K562 (cell line): ENCODE results near the gene CEND1. TPM values are rescaled to one million over a fixed set of nuclear protein-coding genes. Genes with fewer than 3 reads are reported as not detected.

ENCODE experiments used
- BRCA1 ChIP-seq, 2 experiments: fragments of 450-650 bp in 1 of 2; sonication (generic) in 1 of 2; formaldehyde crosslinking in 1 of 2; IDR thresholded peaks; 2 replicates each; pipeline versions ENCODE4 v1.5.0 to v1.6.1; 2017 to 2020; ENCODE audit warnings: mild to moderate bottlenecking in 1 of 2, missing genetic modification reagents in 1 of 2
- CCAR2 ChIP-seq: fragments of 200-400 bp; formaldehyde crosslinking; IDR thresholded peaks from 2 replicates; pipeline ENCODE4 v1.6.1; 2017; ENCODE audit warnings: mild to moderate bottlenecking, low read depth, low read length
- CEBPB ChIP-seq: fragments of 450-650 bp; IDR thresholded peaks from 2 replicates; pipeline ENCODE4 v1.6.1; 2016; ENCODE audit warnings: missing genetic modification characterization, missing compliant biosample characterization
- CHCHD3 ChIP-seq: fragments of 250-450 bp; sonication (Bioruptor Pico); IDR thresholded peaks from 2 replicates; pipeline ENCODE4 v2.1.2; 2022; ENCODE audit warnings: mild to moderate bottlenecking
- ELF2 ChIP-seq: fragments of 250-450 bp; sonication (Bioruptor Pico); IDR thresholded peaks from 2 replicates; pipeline ENCODE4 v1.5.0; 2021; ENCODE audit warnings: mild to moderate bottlenecking
- FOS ChIP-seq: IDR thresholded peaks from 3 replicates; pipeline ENCODE4 v1.6.1; 2011; ENCODE audit not compliant: insufficient read length; ENCODE audit errors: extremely low read depth
- FOXM1 ChIP-seq, 2 experiments: fragments of 450-650 bp in 1 of 2; sonication (generic) in 1 of 2; formaldehyde crosslinking in 1 of 2; IDR thresholded peaks; 2 replicates each; pipeline versions ENCODE4 v1.6.1 to v1.9.0; 2017 to 2022; ENCODE audit warnings: low read depth in 2 of 2, mild to moderate bottlenecking in 2 of 2, missing genetic modification reagents in 1 of 2, moderate library complexity in 1 of 2
- HMG20A ChIP-seq: fragments of 450-650 bp; formaldehyde crosslinking; conservative IDR thresholded peaks from 2 replicates; pipeline ENCODE4 v1.4.0; 2020; ENCODE audit warnings: mild to moderate bottlenecking, mixed read lengths
- IRF1 ChIP-seq: sonication (generic); formaldehyde crosslinking; IDR thresholded peaks from 2 replicates; pipeline ENCODE4 v1.8.0; 2022; ENCODE audit warnings: missing genetic modification reagents, mild to moderate bottlenecking, borderline replicate concordance
- MEF2D ChIP-seq: conservative IDR thresholded peaks from 2 replicates; pipeline ENCODE4 v1.6.1; 2016; ENCODE audit warnings: low read depth, missing genetic modification characterization, missing compliant biosample characterization
- MTA1 ChIP-seq: fragments of 450-650 bp; IDR thresholded peaks from 2 replicates; pipeline ENCODE4 v1.6.1; 2017; ENCODE audit warnings: borderline replicate concordance
- MTA2 ChIP-seq: fragments of 450-650 bp; IDR thresholded peaks from 2 replicates; pipeline ENCODE4 v1.6.1; 2016; ENCODE audit warnings: low read depth
- POLR2A ChIP-seq: fragments of 450-650 bp; conservative IDR thresholded peaks from 2 replicates; pipeline ENCODE4 v1.6.1; 2016
- POLR2B ChIP-seq: fragments of 450-650 bp; IDR thresholded peaks from 2 replicates; pipeline ENCODE4 v1.6.1; 2018; ENCODE audit warnings: low read depth; ENCODE audit not compliant: partially characterized antibody
- PRPF4 ChIP-seq: fragments of 200-400 bp; formaldehyde crosslinking; IDR thresholded peaks from one replicate; pipeline ENCODE4 v1.6.1; 2017; ENCODE audit warnings: low read length, low read depth, mild to moderate bottlenecking; ENCODE audit not compliant: insufficient read depth, poor library complexity, severe bottlenecking
- RAD21 ChIP-seq, 2 experiments: fragments of 250-450 bp in 1 of 2; fragments of 450-650 bp in 1 of 2; sonication (Bioruptor Pico) in 1 of 2; formaldehyde crosslinking in 1 of 2; IDR thresholded peaks in 1 of 2; conservative IDR thresholded peaks in 1 of 2; 2 replicates each; pipeline versions ENCODE4 v1.4.0 to v1.8.0; 2020 to 2022; ENCODE audit warnings: mild to moderate bottlenecking in 2 of 2, moderate library complexity in 1 of 2
- RCOR1 ChIP-seq, 2 experiments: IDR thresholded peaks; 2 replicates each; pipeline ENCODE4 v1.6.1; 2012; ENCODE audit warnings: low read depth in 2 of 2, low read length in 2 of 2, borderline replicate concordance in 1 of 2, improper control_type of control experiment in 1 of 2
- TARDBP ChIP-seq: fragments of 450-650 bp; IDR thresholded peaks from 2 replicates; pipeline ENCODE4 v1.6.1; 2016
- TFAP4 ChIP-seq: sonication (generic); formaldehyde crosslinking; IDR thresholded peaks from 2 replicates; pipeline ENCODE4 v1.8.0; 2022; ENCODE audit warnings: missing genetic modification reagents, mild to moderate bottlenecking, moderate library complexity, borderline replicate concordance
- U2AF1 ChIP-seq: fragments of 200-400 bp; formaldehyde crosslinking; optimal IDR thresholded peaks from 2 replicates; pipeline ENCODE3; 2017; ENCODE audit warnings: mild to moderate bottlenecking, low read depth, low read length, moderate library complexity
- ZFX ChIP-seq: sonication (generic); formaldehyde crosslinking; IDR thresholded peaks from 2 replicates; pipeline ENCODE4 v1.8.0; 2022; ENCODE audit warnings: mild to moderate bottlenecking, missing genetic modification reagents, moderate library complexity
- ZMIZ1 ChIP-seq, 2 experiments: fragments of 150-350 bp in 1 of 2; IDR thresholded peaks; 2 replicates each; pipeline ENCODE4 v1.6.1; 2012 to 2016; ENCODE audit warnings: low read depth in 2 of 2, low read length in 2 of 2, mild to moderate bottlenecking in 1 of 2, moderate library complexity in 1 of 2
- ZNF780A ChIP-seq: fragments of 250-450 bp; sonication (Bioruptor Pico); IDR thresholded peaks from 2 replicates; pipeline ENCODE4 v1.5.0; 2021; ENCODE audit warnings: mild to moderate bottlenecking
- polyA plus RNA-seq, 8 experiments: library from polyadenylated mRNA; depleted of rRNA in 4 of 8; stranded (reverse) in 5 of 8; unstranded in 3 of 8; fragments of >200 nt; fragmentation: Nextera tagmentation in 2 of 8; fragmentation: Illumina TruSeq in 1 of 8; extraction: Ambion mirVana in 2 of 8; extraction: Trizol in 1 of 8; gene quantifications; 2 replicates each; pipeline versions ENCODE4 v1.2.1 to v1.2.3, GENCODE V29; 2011 to 2014; ENCODE audit warnings: inconsistent platforms in 1 of 8, missing spikeins in 1 of 8
- total RNA-seq, 7 experiments: library from RNA; depleted of rRNA in 6 of 7; stranded (reverse); fragments of >200 nt in 6 of 7; fragmentation: Illumina TruSeq in 2 of 7; extraction: Trizol in 2 of 7; gene quantifications; 2 replicates each; pipeline versions ENCODE4 v1.2.1 to v1.2.3, GENCODE V29; 2011 to 2021; ENCODE audit warnings: low replicate concordance in 1 of 7

CEND1 gene
- total and polyA plus RNA-seq, 9 of the 15 experiments (the other 6 are each of a cell fraction or from before 2014, with no cell fraction given) = 0.13 to 0.18 (median 0.16) TPM; not detected in 6

GRCh38 chr11:832529-833113 is 42.7 kb upstream of the CEND1 start, which contains the start of gene CD151 (continued):
- TF ChIP-seq IRF1 = no peak
- no peak for TF ChIP-seq ZNF780A (CRISPR knock-in tag)
- TF ChIP-seq POLR2B = peak; percentile 27
- TF ChIP-seq TARDBP = no peak
- TF ChIP-seq ZFX (CRISPR knock-in tag) = peak; percentile 88
- TF ChIP-seq CHCHD3 (CRISPR knock-in tag) = no peak
- TF ChIP-seq POLR2A = peak; percentile 57
- TF ChIP-seq PRPF4 = no peak
- no peak for TF ChIP-seq MTA1
- no peak for TF ChIP-seq MEF2D
- no peak for TF ChIP-seq U2AF1
- no peak for TF ChIP-seq CCAR2
- peak; percentile 5; the same call in 1 of the 2 replicates for TF ChIP-seq TFAP4 (CRISPR knock-in tag)
- TF ChIP-seq RAD21 (CRISPR knock-in tag; conservative IDR thresholded peaks at IDR 0.05 in 1 of 2, IDR thresholded peaks at IDR 0.05 in 1 of 2) = no peak
- no peak for TF ChIP-seq HMG20A
- no peak for TF ChIP-seq ELF2 (CRISPR knock-in tag)
- TF ChIP-seq FOS = no peak
- TF ChIP-seq MTA2 = no peak
- TF ChIP-seq CEBPB (tag) = no peak
- TF ChIP-seq RCOR1 (IDR thresholded peaks at IDR 0.05; ENCODE audit: borderline replicate concordance in 1 of 2, low read depth in 2 of 2, low read length in 2 of 2) = no peak
- TF ChIP-seq FOXM1 (IDR thresholded peaks at IDR 0.05; ENCODE audit: low read depth) = no peak
- TF ChIP-seq FOXM1 (CRISPR knock-in tag; IDR thresholded peaks at IDR 0.05; ENCODE audit: low read depth) = no peak
- no peak for TF ChIP-seq BRCA1 (IDR thresholded peaks at IDR 0.05)
- TF ChIP-seq BRCA1 (CRISPR knock-in tag; IDR thresholded peaks at IDR 0.05) = no peak
- TF ChIP-seq ZMIZ1 (IDR thresholded peaks at IDR 0.05; ENCODE audit: low read depth in 2 of 2, low read length in 2 of 2) = no peak
